Naive thymus-derived CD4-positive, alpha-beta T cell (primary cell): ENCODE measurements around the gene MDFI. TPM values are rescaled to one million over a fixed set of nuclear protein-coding genes. Genes with fewer than 3 reads are reported as not detected.

Experiments
- ATAC-seq: fragments of 150-1000 bp; cut with Tn5 transposase; 2 replicates; pipeline ENCODE4 v1.10.0; 2021; ENCODE audit warnings: mild to moderate bottlenecking, moderate library complexity
- CTCF ChIA-PET: fragments of 350-600 bp; sonication (Branson Sonifier 250); formaldehyde crosslinking; loops from one replicate; lab custom pipeline; 2021; ENCODE audit warnings: antibody characterized with exemption; lab: Charles Lee
- POLR2A ChIA-PET: fragments of 350-600 bp; sonication (Branson Sonifier 250); formaldehyde crosslinking; loops from one replicate; lab custom pipeline; 2021; ENCODE audit warnings: antibody characterized with exemption, inconsistent platforms; lab: Charles Lee
- DNase-seq, 9 donors: peaks; one replicate each; pipeline versions ENCODE4 v3.0.0 to v3.0.0-alpha.2; 2020 to 2022; ENCODE audit warnings: mixed read lengths in 1 of 9
- H3K27ac ChIP-seq: one replicate; pipeline ENCODE4 v1.7.0; 2013; ENCODE audit warnings: mild to moderate bottlenecking, low read depth, low read length, moderate library complexity
- H3K27me3 ChIP-seq, 2 donors: one replicate each; pipeline ENCODE4 v1.7.0; 2013; ENCODE audit warnings: low read length in 2 of 2, mild to moderate bottlenecking in 2 of 2, moderate library complexity in 2 of 2; ENCODE audit not compliant: control insufficient read depth in 2 of 2, insufficient read depth in 2 of 2
- H3K36me3 ChIP-seq, 3 experiments: 1 replicate in 2 of 3; 2 replicates in 1 of 3; pipeline ENCODE4 v1.7.0; 2013; ENCODE audit warnings: low read length in 3 of 3, mild to moderate bottlenecking in 3 of 3, moderate library complexity in 1 of 3; ENCODE audit not compliant: insufficient read depth in 3 of 3, control insufficient read depth in 2 of 3
- H3K4me1 ChIP-seq, 2 donors: one replicate each; pipeline ENCODE4 v1.7.0; 2013; ENCODE audit warnings: low read length in 2 of 2, mild to moderate bottlenecking in 2 of 2, moderate library complexity in 1 of 2; ENCODE audit not compliant: control insufficient read depth in 2 of 2, insufficient read depth in 2 of 2
- H3K4me3 ChIP-seq: 2 replicates; pipeline ENCODE4 v1.7.0; 2013; ENCODE audit warnings: mild to moderate bottlenecking, low read length
- H3K9me3 ChIP-seq, 3 experiments: 1 replicate in 2 of 3; 2 replicates in 1 of 3; pipeline ENCODE4 v1.7.0; 2013; ENCODE audit warnings: low read length in 3 of 3; ENCODE audit not compliant: control insufficient read depth in 2 of 3
- H3K27ac Mint-ChIP-seq, 9 donors: one replicate each; pipeline ENCODE4 v1.8.0; 2020 to 2022; ENCODE audit warnings: mixed read lengths in 9 of 9, mild to moderate bottlenecking in 8 of 9, moderate library complexity in 5 of 9, inconsistent platforms in 2 of 9
- H3K27me3 Mint-ChIP-seq, 5 donors: one replicate each; pipeline ENCODE4 v1.8.0; 2021 to 2022; ENCODE audit warnings: mixed read lengths in 5 of 5, mild to moderate bottlenecking in 1 of 5
- H3K36me3 Mint-ChIP-seq, 5 donors: one replicate each; pipeline ENCODE4 v1.8.0; 2020 to 2022; ENCODE audit warnings: mixed read lengths in 5 of 5, mild to moderate bottlenecking in 3 of 5, inconsistent platforms in 1 of 5
- H3K4me1 Mint-ChIP-seq, 7 donors: one replicate each; pipeline ENCODE4 v1.8.0; 2020 to 2022; ENCODE audit warnings: mixed read lengths in 7 of 7, mild to moderate bottlenecking in 3 of 7, inconsistent platforms in 1 of 7
- H3K4me3 Mint-ChIP-seq, 10 donors: one replicate each; pipeline ENCODE4 v1.8.0; 2020 to 2022; ENCODE audit warnings: mild to moderate bottlenecking in 10 of 10, mixed read lengths in 10 of 10, moderate library complexity in 6 of 10, inconsistent platforms in 2 of 10
- H3K9me3 Mint-ChIP-seq, 11 donors: one replicate each; pipeline ENCODE4 v1.8.0; 2020 to 2022; ENCODE audit warnings: mixed read lengths in 11 of 11, mild to moderate bottlenecking in 4 of 11, inconsistent platforms in 1 of 11, moderate library complexity in 1 of 11
- intact Hi-C, 2 donors: fragments of 100-400 bp; cut with micrococcal nuclease; formaldehyde crosslinking; loops; one replicate each; pipeline ENCODE4 v1.15.1; 2023
- polyA plus RNA-seq, 2 donors: library from polyadenylated mRNA; unstranded; fragments of 300-500 nt; fragmentation: Illumina TruSeq; gene quantifications; one replicate each; pipeline ENCODE4 v1.2.3, GENCODE V29; 2021
- total RNA-seq, 6 experiments: library from RNA in 5 of 6; stranded (reverse) in 5 of 6; gene quantifications; 1 replicate in 5 of 6; 2 replicates in 1 of 6; pipeline ENCODE4 v1.2.3 and lab custom pipeline; 2021 to 2026

Gene MDFI
- total and polyA plus RNA-seq, 7 experiments from 2014 or later, result not detected

DNA sequence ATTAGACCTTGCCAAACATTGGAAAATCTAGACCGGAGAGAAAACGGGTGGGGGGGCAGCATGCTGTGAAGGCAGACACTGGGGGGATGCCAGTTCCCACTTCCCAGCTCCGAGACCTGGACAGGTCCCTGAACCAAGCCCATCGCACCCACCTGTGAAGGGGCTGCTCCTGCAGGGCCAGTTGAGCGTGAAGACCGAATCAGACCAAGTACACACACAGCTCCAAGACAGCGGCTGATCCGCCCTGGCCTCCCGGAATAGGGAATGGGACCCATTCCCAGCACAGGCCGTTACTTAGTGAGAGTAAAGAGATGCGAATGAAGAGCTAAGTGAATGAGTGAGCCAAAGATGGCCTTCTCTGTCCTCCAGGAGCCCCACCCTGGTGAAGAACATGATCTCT lies 41.5 kb upstream of the MDFI start:
- intact Hi-C loops, result no loop called here
- peaks cover 0 to 9% (median 0%) of the 10 kb centered on the region in 3 experiments for H3K36me3 ChIP-seq
- ATAC-seq (no peak), DNase-seq (no peak)
- no peak overlapping the region for H3K4me3 ChIP-seq
- H3K9me3 ChIP-seq, result no peaks in the 10 kb centered on the region
- POLR2A ChIA-PET, result no interaction called here
- H3K9me3 Mint-ChIP-seq, result peaks cover 0 to 1% (median 0%) of the 10 kb centered on the region in 11 donors
- H3K36me3 Mint-ChIP-seq, result peaks cover 0 to 6% (median 0%) of the 10 kb centered on the region in 5 donors
- CTCF ChIA-PET, result interaction anchor here (3.0 kb wide), 1 partner anchor 174 kb away, joined by 11 read pairs; no protein-coding TSS in a partner anchor
- no peaks in the 10 kb centered on the region for H3K27me3 ChIP-seq
- no peaks in the 10 kb centered on the region for H3K27me3 Mint-ChIP-seq
- no peak overlapping the region for H3K4me3 Mint-ChIP-seq
- H3K4me1 Mint-ChIP-seq, result peaks cover 0 to 2% (median 0%) of the 10 kb centered on the region in 7 donors
- H3K27ac ChIP-seq, result no peak overlapping the region
- no peak overlapping the region for H3K27ac Mint-ChIP-seq
- H3K4me1 ChIP-seq, result peaks cover 0 to 2% of the 10 kb centered on the region in 2 donors

DNA sequence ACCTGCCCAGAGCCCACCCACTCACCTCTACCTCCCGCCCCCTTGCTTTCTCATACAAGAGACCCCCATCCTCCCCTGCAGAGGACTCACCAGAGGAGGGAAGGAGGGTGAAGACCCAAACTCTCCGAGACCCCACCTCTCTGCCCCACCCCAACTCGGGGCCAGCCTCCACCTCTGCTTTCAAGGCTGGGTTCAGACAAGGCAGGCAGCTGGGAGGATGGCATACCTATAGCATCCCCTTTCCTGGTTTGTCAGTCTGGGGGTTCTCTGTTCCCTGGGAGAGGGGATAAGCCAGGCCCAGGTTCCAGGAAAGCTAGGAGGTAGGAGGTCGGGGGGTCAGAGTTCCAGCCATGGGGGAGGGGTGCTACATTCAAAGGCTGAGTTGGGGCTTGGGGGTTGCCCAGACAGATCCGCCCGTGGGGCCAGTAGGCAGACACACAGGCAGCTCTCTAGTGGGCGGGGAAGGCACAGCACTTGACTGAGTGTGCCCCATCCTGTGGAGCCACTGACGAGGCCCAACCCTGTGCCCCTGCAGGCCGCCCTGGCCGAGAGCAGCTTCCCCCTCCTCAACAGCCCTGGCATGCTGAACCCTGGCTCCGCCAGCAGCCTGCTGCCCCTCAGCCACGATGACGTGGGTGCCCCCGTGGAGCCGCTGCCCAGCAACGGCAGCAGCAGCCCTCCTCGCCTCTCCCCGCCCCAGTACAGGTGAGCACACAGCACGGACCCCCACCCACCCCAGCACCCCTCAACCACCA lies 40.8 kb upstream of the MDFI start:
- H3K9me3 Mint-ChIP-seq, result peaks cover 0 to 1% (median 0%) of the 10 kb centered on the region in 11 donors
- intact Hi-C loops, result no loop called here
- Histone ChIP-seq H3K27ac (no peak overlapping the region), H3K4me3 (no peak overlapping the region), H3K27me3 (no peaks in the 10 kb centered on the region), H3K9me3 (no peaks in the 10 kb centered on the region), H3K36me3 (peaks cover 0 to 9% (median 0%) of the 10 kb centered on the region in 3 experiments), H3K4me1 (no peaks in the 10 kb centered on the region)
- peaks cover 0 to 6% (median 0%) of the 10 kb centered on the region in 5 donors for H3K36me3 Mint-ChIP-seq
- H3K4me1 Mint-ChIP-seq, result no peaks in the 10 kb centered on the region
- ChIA-PET CTCF (interaction anchor here (3.0 kb wide), 1 partner anchor 175 kb away, joined by 11 read pairs; no protein-coding TSS in a partner anchor), POLR2A (no interaction called here)
- ATAC-seq (no peak), DNase-seq (no peak)
- no peak overlapping the region for H3K27ac Mint-ChIP-seq
- no peak overlapping the region for H3K4me3 Mint-ChIP-seq
- no peaks in the 10 kb centered on the region for H3K27me3 Mint-ChIP-seq

DNA sequence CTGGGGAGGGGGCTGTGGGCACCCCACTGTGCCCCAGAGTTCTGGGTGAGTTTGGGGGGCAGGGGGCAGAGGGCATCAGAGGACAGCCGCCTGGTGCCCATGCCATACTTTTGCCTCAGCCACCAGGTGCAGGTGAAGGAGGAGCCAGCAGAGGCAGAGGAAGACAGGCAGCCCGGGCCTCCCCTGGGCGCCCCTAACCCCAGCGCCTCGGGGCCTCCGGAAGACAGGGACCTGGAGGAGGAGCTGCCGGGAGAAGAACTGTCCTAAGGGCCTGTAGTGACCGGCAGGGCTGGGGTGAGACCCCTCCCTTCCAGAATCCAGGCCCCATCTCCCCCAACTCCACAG lies 39.6 kb upstream of the MDFI start:
- H3K4me3 ChIP-seq, result no peak overlapping the region
- peaks cover 0 to 9% (median 0%) of the 10 kb centered on the region in 3 experiments for H3K36me3 ChIP-seq
- Mint-ChIP-seq H3K9me3 (peaks cover 0 to 1% (median 0%) of the 10 kb centered on the region in 11 donors), H3K4me3 (no peak overlapping the region), H3K4me1 (peaks cover 4 to 7% (median 5%) of the 10 kb centered on the region in 7 donors), H3K36me3 (peaks cover 0 to 6% (median 0%) of the 10 kb centered on the region in 5 donors), H3K27ac (no peak overlapping the region), H3K27me3 (no peaks in the 10 kb centered on the region)
- peaks cover 4 to 7% of the 10 kb centered on the region in 2 donors for H3K4me1 ChIP-seq
- H3K27ac ChIP-seq, result no peak overlapping the region
- intact Hi-C loops, result no loop called here
- ChIA-PET POLR2A (no interaction called here), CTCF (interaction anchor here (1.1 kb wide), 1 partner anchor 178 kb away, joined by 4 read pairs; no protein-coding TSS in a partner anchor)
- H3K27me3 ChIP-seq, result no peaks in the 10 kb centered on the region
- DNase-seq (no peak), ATAC-seq (no peak)
- H3K9me3 ChIP-seq, result no peaks in the 10 kb centered on the region

DNA sequence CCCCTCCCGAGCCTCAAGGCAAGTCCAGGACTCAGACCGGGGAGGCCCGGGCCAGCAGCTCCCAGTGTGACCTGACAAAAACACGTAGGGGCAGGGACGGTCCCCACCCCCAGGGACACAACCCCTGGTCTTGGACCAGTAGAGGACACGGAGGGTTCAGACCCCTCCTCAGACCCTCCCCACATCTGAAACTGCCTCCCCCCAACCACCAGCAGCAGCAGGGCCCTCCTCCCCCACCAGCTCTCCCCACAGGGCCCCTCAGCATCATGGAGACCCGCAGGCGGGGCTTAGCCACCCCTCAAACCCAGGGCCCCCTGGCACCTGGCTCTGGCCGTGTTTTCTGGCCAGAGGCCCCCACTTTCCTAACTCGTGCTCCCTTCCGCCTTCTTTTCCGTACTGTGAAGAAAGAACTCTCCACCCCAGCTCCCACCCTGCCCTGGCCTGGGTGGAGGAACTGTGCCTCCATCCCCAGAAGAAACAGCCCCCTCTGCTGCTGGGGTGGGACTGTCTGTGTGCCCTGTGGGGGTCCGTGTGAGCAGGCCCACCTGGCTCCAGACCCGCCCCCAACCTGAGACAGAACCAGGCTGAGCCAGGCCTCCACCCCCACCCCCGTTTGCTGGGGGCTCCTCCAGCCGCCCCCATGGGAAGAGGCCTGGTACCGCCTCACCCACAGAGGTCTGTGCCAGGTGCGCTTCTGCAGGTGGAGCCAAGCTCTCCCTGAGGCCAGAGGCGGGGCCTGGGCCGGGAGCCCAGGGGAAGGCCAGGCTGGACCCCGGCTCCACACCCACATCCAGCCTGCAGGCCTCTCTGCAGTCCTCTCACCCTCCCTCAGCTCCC lies 39.0 kb upstream of the MDFI start:
- ATAC-seq, result no peak
- POLR2A ChIA-PET, result no interaction called here
- peaks cover 0 to 1% (median 0%) of the 10 kb centered on the region in 11 donors for H3K9me3 Mint-ChIP-seq
- intact Hi-C loops, result no loop called here
- Histone ChIP-seq H3K4me1 (peaks cover 4 to 7% of the 10 kb centered on the region in 2 donors), H3K36me3 (peaks cover 0 to 9% (median 0%) of the 10 kb centered on the region in 3 experiments), H3K9me3 (no peaks in the 10 kb centered on the region), H3K4me3 (no peak overlapping the region), H3K27ac (no peak overlapping the region), H3K27me3 (no peaks in the 10 kb centered on the region)
- no peak for DNase-seq
- peaks cover 4 to 7% (median 5%) of the 10 kb centered on the region in 7 donors for H3K4me1 Mint-ChIP-seq
- H3K27ac Mint-ChIP-seq, result no peak overlapping the region
- CTCF ChIA-PET, result interaction anchor here (1.1 kb wide), 1 partner anchor 178 kb away, joined by 4 read pairs; no protein-coding TSS in a partner anchor
- H3K27me3 Mint-ChIP-seq, result no peaks in the 10 kb centered on the region
- H3K4me3 Mint-ChIP-seq, result no peak overlapping the region
- peaks cover 0 to 6% (median 0%) of the 10 kb centered on the region in 5 donors for H3K36me3 Mint-ChIP-seq

DNA sequence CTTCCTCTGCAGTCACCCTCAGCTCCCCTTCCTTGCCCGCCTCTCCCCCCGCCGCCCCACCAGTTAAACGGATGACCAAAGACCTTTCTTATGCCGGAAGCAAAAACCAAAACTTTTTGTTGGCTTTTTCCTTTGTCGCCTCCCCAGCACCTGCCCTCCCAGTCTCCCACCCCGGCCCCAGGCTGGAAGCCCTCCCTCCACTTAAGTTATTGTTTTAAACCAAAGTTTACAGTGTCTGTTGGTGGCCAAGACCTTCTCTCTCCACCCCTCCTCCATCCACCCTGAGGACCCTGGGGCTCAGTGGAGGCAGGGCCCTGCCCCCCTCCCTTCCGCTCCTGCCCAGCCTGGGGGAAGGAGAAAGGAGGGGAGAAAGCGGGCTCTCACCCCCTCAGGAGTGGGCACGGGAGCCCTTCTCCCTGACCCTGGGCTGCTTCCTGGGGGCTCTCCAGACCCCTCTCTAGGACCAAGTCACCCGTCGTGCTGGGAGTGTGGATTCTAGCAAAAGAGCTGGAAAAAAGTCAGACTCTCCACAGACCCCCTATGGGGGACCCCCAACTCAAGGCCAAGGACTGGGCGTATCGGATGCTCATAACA lies 38.3 kb upstream of the MDFI start:
- CTCF ChIA-PET, result no interaction called here

More for the DNA sequence above, 38.3 kb upstream of the MDFI start:
- no peak overlapping the region for H3K27ac Mint-ChIP-seq
- H3K27me3 ChIP-seq, result no peaks in the 10 kb centered on the region
- peaks cover 4 to 7% (median 5%) of the 10 kb centered on the region in 7 donors for H3K4me1 Mint-ChIP-seq
- H3K9me3 Mint-ChIP-seq, result peaks cover 0 to 1% (median 0%) of the 10 kb centered on the region in 11 donors
- peaks cover 0 to 2% (median 0%) of the 10 kb centered on the region in 5 donors for H3K27me3 Mint-ChIP-seq
- H3K4me3 ChIP-seq, result no peak overlapping the region
- no peaks in the 10 kb centered on the region for H3K9me3 ChIP-seq
- H3K36me3 ChIP-seq, result peaks cover 0 to 4% (median 0%) of the 10 kb centered on the region in 3 experiments
- H3K36me3 Mint-ChIP-seq, result peaks cover 0 to 6% (median 0%) of the 10 kb centered on the region in 5 donors
- ATAC-seq (no peak), DNase-seq (no peak)
- H3K4me3 Mint-ChIP-seq, result no peak overlapping the region
- H3K4me1 ChIP-seq, result peaks cover 4 to 7% of the 10 kb centered on the region in 2 donors
- intact Hi-C loops, result loop anchor here in 1 of 2 donors (10.0 kb wide), 1 partner anchor 565 kb away; no protein-coding TSS in a partner anchor
- no peak overlapping the region for H3K27ac ChIP-seq
- POLR2A ChIA-PET, result no interaction called here
